GM12873 (cell line): ENCODE data around the gene MEP1B.

Source experiments
- TF ChIP-seq, protein P1 (sequence below): IDR thresholded peaks from 2 replicates; pipeline ENCODE4 v1.5.1; 2012; ENCODE audit warnings: low read depth, mild to moderate bottlenecking, moderate library complexity, low read length, control low read depth; ENCODE audit not compliant: insufficient read depth; ENCODE audit errors: missing control alignments

Gene MEP1B

DNA sequence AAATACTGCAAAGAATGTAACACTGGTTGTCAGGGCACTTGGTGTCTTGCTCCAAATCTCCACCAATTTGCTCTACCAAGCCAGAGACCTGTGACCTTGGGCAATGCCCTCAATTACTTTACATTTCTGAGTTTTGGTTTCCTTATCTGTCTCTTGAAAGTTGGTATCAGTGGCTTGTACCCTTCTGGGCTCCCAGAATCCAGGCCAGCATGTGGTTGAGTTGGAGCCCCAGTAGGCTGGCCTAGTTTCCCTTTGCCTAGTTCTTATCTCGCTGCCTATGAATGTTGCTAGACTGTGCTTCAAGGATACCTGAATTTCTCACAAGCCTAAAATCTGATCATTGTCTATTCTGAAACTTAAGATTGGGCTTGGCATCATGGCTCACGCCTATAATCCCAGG is 26.6 kb downstream of the MEP1B start:
- TF ChIP-seq, protein P1, sequence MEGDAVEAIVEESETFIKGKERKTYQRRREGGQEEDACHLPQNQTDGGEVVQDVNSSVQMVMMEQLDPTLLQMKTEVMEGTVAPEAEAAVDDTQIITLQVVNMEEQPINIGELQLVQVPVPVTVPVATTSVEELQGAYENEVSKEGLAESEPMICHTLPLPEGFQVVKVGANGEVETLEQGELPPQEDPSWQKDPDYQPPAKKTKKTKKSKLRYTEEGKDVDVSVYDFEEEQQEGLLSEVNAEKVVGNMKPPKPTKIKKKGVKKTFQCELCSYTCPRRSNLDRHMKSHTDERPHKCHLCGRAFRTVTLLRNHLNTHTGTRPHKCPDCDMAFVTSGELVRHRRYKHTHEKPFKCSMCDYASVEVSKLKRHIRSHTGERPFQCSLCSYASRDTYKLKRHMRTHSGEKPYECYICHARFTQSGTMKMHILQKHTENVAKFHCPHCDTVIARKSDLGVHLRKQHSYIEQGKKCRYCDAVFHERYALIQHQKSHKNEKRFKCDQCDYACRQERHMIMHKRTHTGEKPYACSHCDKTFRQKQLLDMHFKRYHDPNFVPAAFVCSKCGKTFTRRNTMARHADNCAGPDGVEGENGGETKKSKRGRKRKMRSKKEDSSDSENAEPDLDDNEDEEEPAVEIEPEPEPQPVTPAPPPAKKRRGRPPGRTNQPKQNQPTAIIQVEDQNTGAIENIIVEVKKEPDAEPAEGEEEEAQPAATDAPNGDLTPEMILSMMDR = no peak

DNA sequence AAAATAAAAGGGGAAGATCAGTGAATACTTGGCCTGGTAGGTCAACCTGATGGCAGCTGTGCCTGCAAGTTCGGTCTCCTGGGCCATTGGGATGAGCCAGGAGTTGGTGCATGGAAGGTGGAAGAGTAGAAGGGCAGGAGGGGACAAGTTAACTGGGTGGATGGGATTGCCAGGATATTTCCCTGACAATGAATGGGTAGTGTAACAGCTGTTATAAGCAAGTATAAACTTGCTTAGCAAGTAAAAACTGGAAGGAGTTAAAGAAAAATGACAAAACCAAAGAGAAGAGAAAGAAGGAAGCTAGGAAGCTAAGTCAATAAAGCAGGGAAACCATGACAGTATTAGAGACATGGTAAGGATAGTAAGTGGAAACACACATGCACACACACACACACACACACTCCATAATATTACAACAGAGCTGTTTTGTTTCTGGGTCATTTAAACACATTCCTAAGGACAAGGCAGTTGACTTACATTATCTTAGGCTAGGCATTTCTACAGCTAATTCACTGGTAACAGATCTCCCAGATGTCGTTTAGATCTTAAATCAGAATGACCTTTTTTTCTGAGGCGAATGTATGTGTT is 29.7 kb downstream of the MEP1B start:
- TF ChIP-seq, protein P1 = no peak

DNA sequence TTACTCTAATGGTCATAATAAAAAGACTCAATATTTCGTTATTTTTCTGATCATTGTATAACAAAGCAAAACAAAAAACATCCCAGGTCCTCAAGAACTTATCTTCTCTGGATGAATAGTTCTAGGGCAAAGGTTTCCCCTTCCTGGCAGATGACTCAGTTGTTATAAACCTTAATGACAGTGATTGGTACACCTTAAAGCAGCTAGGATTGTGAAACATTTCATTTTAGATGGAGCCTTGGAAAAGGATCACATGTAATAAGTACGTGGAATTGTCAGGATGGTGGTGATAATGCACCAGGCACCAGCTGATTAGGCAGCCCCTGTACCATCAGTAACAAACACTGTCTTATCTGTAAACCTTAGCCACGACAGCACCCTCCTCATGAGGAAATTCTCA is 47.2 kb downstream of the MEP1B start:
- TF ChIP-seq, protein P1 = no peak

DNA sequence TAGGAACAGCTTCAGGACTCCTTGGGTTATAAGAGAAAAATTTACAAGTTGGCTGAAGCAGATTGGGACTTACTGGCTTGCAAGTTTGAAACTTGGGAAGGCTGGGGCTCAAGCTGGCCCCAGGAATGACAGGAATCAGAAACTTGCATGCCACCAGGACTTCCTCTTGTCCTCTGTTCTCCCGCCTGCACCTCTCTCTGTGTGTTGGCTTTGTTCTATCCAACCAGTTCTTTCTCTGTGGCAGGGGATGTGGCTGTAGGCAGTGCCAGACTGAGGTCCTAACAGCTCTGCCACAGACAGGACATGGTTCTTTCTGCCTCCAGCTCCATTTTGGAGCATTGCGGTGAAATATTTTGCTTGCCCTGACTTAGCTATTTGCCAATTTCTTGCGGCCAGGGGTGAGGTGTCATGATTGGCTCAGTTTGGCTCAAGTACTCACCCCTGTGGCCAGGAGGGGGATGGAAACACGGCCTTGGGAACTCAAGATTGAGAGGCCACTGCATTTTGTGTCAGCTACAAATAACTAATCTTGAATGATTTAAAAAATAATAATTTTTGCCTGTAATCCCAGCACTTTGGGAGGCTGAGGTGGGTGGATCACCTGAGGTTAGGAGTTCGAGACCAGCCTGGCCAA is 48.9 kb downstream of the MEP1B start:
- TF ChIP-seq, protein P1 = no peak

DNA sequence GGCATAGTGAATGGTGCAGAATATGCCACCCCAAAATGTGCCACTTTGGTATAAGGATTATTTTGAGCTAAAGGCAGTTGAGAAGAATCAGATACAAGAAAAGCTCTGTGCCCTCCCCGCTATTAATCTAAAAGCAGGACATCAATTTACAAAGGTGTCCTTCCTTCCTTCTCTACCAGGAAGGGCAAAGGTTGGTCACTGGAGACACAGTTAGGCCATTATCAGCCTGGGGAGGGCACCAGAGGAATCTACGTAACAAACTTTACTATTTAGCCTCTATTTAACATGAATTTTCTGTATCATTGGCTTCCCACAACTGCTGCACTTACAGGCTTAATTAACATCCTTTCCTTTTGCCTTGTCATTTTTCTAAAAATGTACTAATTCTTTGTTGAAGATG is 52.6 kb downstream of the MEP1B start:
- TF ChIP-seq, protein P1 = no peak

DNA sequence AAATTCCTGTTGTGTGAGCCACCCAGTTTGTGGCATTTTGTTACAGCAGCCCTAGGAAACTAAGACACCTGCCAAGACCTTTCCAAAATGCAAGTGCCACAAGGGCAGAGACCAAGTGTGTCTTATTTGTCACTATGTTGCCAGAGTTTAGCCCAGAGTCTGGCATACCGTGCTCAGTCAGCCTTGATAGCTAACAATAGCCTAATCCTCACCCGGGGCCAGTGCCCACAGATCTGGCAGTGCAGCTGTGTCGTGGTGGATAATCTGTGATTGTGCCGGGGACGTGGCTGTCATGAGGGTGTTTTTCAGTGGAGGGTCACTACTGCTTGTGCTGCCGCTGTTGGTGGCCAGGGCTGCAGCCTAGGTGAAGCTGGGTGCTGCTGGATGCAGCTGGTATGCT is 53.5 kb downstream of the MEP1B start:
- TF ChIP-seq, protein P1 = no peak

DNA sequence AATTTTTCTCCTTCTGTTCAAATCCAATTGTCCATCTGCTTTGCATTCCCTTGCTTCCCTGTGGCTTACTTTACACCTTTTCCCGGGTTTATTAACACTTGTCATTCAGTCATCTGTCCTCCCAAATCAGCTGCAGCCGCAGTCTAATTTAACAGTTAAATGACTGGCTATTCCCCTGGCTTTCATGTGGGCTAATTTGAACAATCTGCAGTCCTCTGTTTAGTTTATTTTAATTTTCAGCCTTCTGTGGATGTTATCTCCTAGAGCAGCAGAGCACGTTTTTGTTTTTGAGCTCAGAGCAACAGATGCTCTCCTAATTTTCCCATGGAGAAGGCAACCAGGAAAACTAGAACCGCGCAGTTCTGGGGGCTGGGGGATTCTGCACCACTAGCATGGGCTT is 55.0 kb downstream of the MEP1B start:
- TF ChIP-seq, protein P1 = no peak
